ENCODE measurements around the gene OR5K4.
"Not testable (repeated sequence)": the region's sequence is repeated elsewhere in the genome, so short reads cannot be mapped to it uniquely, and the experiment has no call there.

OR5K4 gene

DNA sequence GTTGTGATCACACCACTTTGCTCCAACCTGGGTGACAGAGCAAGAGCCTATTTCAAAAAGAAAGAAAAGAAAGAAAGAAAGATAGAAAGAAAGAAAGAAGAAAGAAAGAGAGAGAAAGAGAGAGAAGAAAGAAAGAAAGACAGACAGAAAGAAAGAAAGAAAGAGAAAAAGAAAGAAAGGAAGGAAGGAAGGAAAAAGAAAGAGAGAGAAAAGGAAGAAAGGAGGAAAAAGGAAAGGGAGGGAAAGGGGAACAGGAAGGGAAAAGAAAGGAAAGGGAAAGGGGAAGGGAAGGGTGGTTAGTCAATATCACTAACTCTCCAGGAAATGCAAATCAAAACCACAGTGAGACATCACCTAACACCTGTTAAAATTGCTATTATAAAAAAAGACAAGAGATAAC, 18.2 kb downstream of the OR5K4 start:
- no peak for DNase-seq

GRCh38 chr3:98372445-98372844, 18.8 kb downstream of the OR5K4 start:
- no peak for DNase-seq

DNA sequence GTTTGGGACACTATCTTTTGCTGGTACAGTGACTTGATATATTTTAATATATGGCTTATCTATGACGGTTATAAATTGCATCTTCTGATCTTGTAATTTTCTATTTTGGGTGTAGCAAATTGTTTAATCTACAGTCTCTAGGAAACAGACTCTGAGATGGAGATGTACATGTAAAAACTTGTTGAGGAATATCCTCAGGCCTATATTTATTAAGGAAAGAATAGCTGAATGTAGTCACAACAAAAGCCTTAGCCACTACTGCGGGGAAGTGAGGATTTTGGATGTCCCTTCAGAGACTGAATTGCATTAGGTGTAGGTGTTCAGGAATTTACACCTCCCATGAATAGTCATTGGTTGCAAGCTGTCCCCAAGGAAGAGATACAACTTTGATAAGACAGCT, 23.0 kb downstream of the OR5K4 start:
- no peak for DNase-seq

DNA sequence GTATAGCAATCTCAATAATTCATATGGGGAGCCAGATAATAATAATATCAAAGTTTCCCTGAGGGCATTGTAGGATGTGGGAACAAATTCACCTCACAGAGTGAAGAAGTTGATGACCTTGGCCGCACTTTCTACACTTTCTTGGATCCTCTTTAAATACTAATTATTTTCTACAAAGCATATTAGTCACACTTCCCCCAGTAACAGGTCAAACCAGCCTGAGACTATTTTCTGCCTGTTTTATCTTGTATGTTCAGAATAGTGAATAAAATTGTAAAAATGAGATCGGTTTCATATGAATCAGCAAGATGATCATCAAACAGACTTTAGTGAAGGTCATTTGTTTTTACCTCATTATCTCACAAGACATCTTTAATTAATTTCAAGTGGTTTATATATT, 34.5 kb downstream of the OR5K4 start:
- no peak for DNase-seq

GRCh38 chr3:98390366-98390765, 36.7 kb downstream of the OR5K4 start, which contains the start of gene OR5K3:
OR5K3 (plus strand) TSS chr3:98390666; CDS start chr3:98390666, 0 bp downstream.
- no peak for DNase-seq

GRCh38 chr3:98395101-98395500, 41.4 kb downstream of the OR5K4 start:
- no peak for DNase-seq

GRCh38 chr3:98396482-98396881, 42.8 kb downstream of the OR5K4 start:
- not testable (repeated sequence) for DNase-seq

DNA sequence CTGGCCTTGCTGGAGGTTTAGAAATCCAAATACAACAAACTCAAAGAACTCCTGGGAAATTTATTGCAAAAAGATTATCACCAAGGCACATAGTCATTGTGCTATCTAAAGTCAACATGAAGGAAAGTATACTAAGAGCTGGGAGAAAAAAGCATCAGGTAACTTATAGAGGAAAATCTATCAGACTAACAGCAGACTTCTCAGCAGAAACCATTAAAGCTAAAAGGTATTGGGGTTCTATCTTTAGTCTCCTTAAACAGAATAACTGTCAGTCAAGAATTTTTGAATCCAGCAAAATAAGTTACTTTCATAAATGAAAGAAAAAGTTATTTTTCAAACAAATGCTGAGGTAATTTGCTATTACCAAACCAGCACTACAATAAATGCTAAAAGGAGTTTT, 44.9 kb downstream of the OR5K4 start:
- DNase-seq = no peak

DNA sequence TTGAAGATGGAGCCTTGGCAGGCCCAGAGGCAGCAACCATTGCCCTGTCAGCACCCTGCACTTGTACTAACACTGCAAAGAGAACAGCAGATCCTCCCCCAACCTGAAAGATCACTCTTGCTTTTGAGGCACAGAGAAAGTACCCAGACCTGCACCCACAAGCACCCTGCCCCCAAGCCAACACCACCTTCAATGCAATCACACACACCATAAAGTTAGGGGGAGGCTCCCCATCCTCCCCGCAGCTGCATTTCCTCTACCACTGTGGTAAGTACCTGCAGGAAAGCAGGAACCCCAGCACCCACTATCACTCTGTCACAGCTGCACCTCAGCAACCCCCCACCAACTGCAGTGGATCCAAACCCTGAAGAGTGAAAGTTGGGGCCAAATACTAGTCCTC, 48.9 kb downstream of the OR5K4 start:
- DNase-seq = no peak

DNA sequence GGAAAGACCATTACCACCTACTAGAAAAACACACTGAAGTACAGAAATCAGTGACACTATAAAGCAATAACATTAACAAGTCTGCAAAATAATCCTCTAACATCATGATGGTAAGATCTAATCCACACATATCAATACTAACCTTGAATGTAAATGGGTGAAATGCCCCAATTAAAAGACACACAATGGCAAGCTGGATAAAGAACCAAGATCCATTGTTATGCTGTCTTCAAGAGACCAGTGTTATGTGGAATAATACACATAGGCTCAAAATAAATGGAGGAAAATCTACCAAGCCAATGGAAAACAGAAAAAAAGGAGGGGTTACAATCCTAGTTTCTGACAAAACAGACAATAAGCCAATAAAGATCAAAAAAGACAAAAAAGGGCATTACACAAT, 50.4 kb downstream of the OR5K4 start:
- no peak for DNase-seq

Data from islet precursor cell (in vitro differentiated cells).